ENCODE measurements around the gene TUBGCP4. TPM values are rescaled to one million over a fixed set of nuclear protein-coding genes. Genes with fewer than 3 reads are reported as not detected.
A peak's percentile ranks its signal among the peaks of the same experiment; 100 is the strongest.

The TUBGCP4 gene
- total and polyA plus RNA-seq, 9 of the 15 experiments (the other 6 are each of a cell fraction or from before 2014, with no cell fraction given) = 10.7 to 50.2 (median 29.6) TPM

- TF ChIP-seq EP400 (IDR thresholded peaks at IDR 0.05) (peak; percentile 86), L3MBTL2 (IDR thresholded peaks at IDR 0.05) (no peak), TRIM25 (IDR thresholded peaks at IDR 0.05; ENCODE audit: borderline replicate concordance) (no peak), ZNF507 (tag; conservative IDR thresholded peaks at IDR 0.05) (no peak), CBX8 (IDR thresholded peaks at IDR 0.05; ENCODE audit: borderline replicate concordance, extremely low read depth, low read depth, low read length, poor library complexity, severe bottlenecking) (no peak), HMG20B (CRISPR knock-in tag; IDR thresholded peaks at IDR 0.05) (no peak), CSDE1 (IDR thresholded peaks at IDR 0.05) (no peak), THRAP3 (IDR thresholded peaks at IDR 0.05; ENCODE audit: borderline replicate concordance) (no peak), PTTG1 (tag; IDR thresholded peaks at IDR 0.05; ENCODE audit: low read depth) (no peak), TRIM28 (IDR thresholded peaks at IDR 0.05) (no peak), KDM5B (IDR thresholded peaks at IDR 0.05; ENCODE audit: insufficient replicate concordance, low read depth, low read length) (no peak), FOS (IDR thresholded peaks at IDR 0.05; ENCODE audit: extremely low read depth, insufficient read length) (peak; percentile 59), CREB3L1 (IDR thresholded peaks at IDR 0.05; ENCODE audit: borderline replicate concordance, low read depth) (0 out of 2 replicates have a peak, but pooled peaks have one; percentile 36), ATF3 (IDR thresholded peaks at IDR 0.05) (peak; percentile 99), ATF3 (CRISPR knock-in tag; conservative IDR thresholded peaks at IDR 0.05) (peak; percentile 94), JUNB (CRISPR knock-in tag; conservative IDR thresholded peaks at IDR 0.05) (peak; percentile 75), NFE2L1 (tag; IDR thresholded peaks at IDR 0.05; ENCODE audit: borderline replicate concordance, low read depth) (peak; percentile 91), SPI1 (IDR thresholded peaks at IDR 0.05; ENCODE audit: borderline replicate concordance, low read depth, low read length) (no peak), MTA3 (IDR thresholded peaks at IDR 0.05; ENCODE audit: borderline replicate concordance) (0 out of 2 replicates have a peak, but pooled peaks have one; percentile 48), CREB1 (IDR thresholded peaks at IDR 0.05) (no peak), CREB1 (CRISPR knock-in tag; IDR thresholded peaks at IDR 0.05) (0 out of 2 replicates have a peak, but pooled peaks have one; percentile 41), CREB3 (tag; conservative IDR thresholded peaks at IDR 0.05; ENCODE audit: low read depth) (no peak), E2F1 (CRISPR knock-in tag; IDR thresholded peaks at IDR 0.05) (no peak)
Measured at GRCh38 chr15:43440721-43441281, 69.9 kb downstream of the TUBGCP4 start (continued).

All from K562 (cell line).